Transverse colon (tissue), 4 donors: ENCODE measurements around the gene PAGE4.

Source experiments
- POLR2AphosphoS5 ChIP-seq, 3 donors: sonication (generic); formaldehyde crosslinking; IDR thresholded peaks; one replicate each; pipeline ENCODE4 v1.6.1; 2016; ENCODE audit warnings: antibody characterized with exemption in 3 of 3
- TF ChIP-seq, protein P1 (sequence below), 5 experiments: fragments of 200-600 bp in 3 of 5; fragments of 450-650 bp in 2 of 5; sonication (generic) in 3 of 5; IDR thresholded peaks; 1 replicate in 2 of 5; 2 replicates in 3 of 5; pipeline ENCODE4 v1.5.1; 2016 to 2017; ENCODE audit warnings: antibody characterized with exemption in 5 of 5, inconsistent platforms in 3 of 5, mild to moderate bottlenecking in 2 of 5, moderate library complexity in 1 of 5

DNA sequence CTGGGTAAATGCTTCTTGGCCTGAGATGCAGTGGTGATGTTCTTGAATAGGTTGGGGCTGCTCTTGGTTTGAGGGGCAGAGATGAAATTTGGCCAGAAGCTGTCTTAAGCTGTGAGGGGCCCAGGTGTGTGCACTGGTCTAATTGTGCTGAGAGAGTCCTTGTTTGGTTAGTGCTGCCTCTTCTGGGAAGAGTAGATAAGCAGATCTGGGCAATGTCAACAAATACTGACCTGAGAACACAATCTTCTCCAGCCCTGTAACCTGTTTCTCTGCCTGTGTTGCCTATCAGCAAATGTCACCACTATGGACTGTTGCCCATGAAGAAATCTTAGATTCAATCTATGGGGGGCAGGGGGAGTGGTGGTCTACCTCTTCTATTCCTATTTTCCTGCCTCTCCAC is 33.0 kb downstream of the PAGE4 start:
- TF ChIP-seq, protein P1, sequence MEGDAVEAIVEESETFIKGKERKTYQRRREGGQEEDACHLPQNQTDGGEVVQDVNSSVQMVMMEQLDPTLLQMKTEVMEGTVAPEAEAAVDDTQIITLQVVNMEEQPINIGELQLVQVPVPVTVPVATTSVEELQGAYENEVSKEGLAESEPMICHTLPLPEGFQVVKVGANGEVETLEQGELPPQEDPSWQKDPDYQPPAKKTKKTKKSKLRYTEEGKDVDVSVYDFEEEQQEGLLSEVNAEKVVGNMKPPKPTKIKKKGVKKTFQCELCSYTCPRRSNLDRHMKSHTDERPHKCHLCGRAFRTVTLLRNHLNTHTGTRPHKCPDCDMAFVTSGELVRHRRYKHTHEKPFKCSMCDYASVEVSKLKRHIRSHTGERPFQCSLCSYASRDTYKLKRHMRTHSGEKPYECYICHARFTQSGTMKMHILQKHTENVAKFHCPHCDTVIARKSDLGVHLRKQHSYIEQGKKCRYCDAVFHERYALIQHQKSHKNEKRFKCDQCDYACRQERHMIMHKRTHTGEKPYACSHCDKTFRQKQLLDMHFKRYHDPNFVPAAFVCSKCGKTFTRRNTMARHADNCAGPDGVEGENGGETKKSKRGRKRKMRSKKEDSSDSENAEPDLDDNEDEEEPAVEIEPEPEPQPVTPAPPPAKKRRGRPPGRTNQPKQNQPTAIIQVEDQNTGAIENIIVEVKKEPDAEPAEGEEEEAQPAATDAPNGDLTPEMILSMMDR (IDR thresholded peaks at IDR 0.05), result no peak
- TF ChIP-seq POLR2AphosphoS5 (IDR thresholded peaks at IDR 0.05), result no peak
